ENCODE data around the gene WHRN. TPM values are rescaled to one million over a fixed set of nuclear protein-coding genes. Genes with fewer than 3 reads are reported as not detected.

WHRN gene
- total and polyA plus RNA-seq, 2 of the 8 experiments (the other 6 are each of a cell fraction or from before 2014, with no cell fraction given) = 4.4 to 7.7 TPM

GRCh38 chr9:114518120-114518519, 12.8 kb upstream of the WHRN start:
- Histone ChIP-seq H3K36me3 (ENCODE audit: control insufficient read depth in 2 of 4, insufficient read depth in 4 of 4, low read length in 3 of 4) (no peaks in the 10 kb centered on the region), H3K4me2 (ENCODE audit: insufficient read depth in 1 of 2, low read depth in 2 of 2, low read length in 2 of 2) (no peak overlapping the region), H2BK120ac (replicated peaks; ENCODE audit: low read depth, low read length) (no peak overlapping the region), H2AFZ (ENCODE audit: low read length) (no peak overlapping the region), H4K20me1 (replicated peaks in 1 of 2; ENCODE audit: control insufficient read depth in 1 of 2, insufficient read depth in 2 of 2, low read length in 2 of 2) (no peaks in the 10 kb centered on the region), H2BK20ac (ENCODE audit: low read length) (no peak overlapping the region), H2BK15ac (ENCODE audit: low read length) (no peak overlapping the region), H3K27me3 (replicated peaks in 1 of 4; ENCODE audit: control insufficient read depth in 3 of 4, extremely low read depth in 1 of 4, insufficient read depth in 3 of 4, low read length in 3 of 4) (peaks cover 0 to 2% (median 0%) of the 10 kb centered on the region in 4 experiments; a peak in 2 of 7 replicates), H4K5ac (ENCODE audit: insufficient read length, low read depth, low read length) (no peak overlapping the region), H3K56ac (replicated peaks; ENCODE audit: insufficient read length, low read depth, low read length) (no peak overlapping the region), H4K91ac (replicated peaks; ENCODE audit: insufficient read length, low read length) (no peak overlapping the region), H3K9me3 (ENCODE audit: insufficient read depth in 2 of 2, low read depth in 1 of 2, low read length in 1 of 2) (no peaks in the 10 kb centered on the region), H2BK5ac (ENCODE audit: low read depth, low read length) (no peak overlapping the region), H3K4ac (replicated peaks; ENCODE audit: insufficient read length, low read depth, low read length) (no peak overlapping the region), H3K9ac (replicated peaks in 1 of 4; ENCODE audit: extremely low read depth in 1 of 4, low read depth in 3 of 4, low read length in 3 of 4) (no peak overlapping the region), H4K8ac (ENCODE audit: extremely low read depth, insufficient read depth, low read length) (no peak overlapping the region), H3K4me3 (ENCODE audit: extremely low read depth in 1 of 4, insufficient read depth in 2 of 4, low read depth in 3 of 4, low read length in 4 of 4) (no peak overlapping the region), H3K23me2 (ENCODE audit: low read depth, low read length) (0 out of 2 replicates have a peak, but pooled peaks cover 2% of the 10 kb centered on the region), H3K79me1 (ENCODE audit: low read depth, low read length) (no peaks in the 10 kb centered on the region), H2AK5ac (ENCODE audit: low read depth, low read length) (no peak overlapping the region), H3K4me1 (replicated peaks in 1 of 4; ENCODE audit: control insufficient read depth in 3 of 4, insufficient read depth in 4 of 4, low read length in 3 of 4) (no peaks in the 10 kb centered on the region), H3K79me2 (ENCODE audit: control insufficient read depth in 1 of 2, insufficient read depth in 2 of 2, low read length in 2 of 2) (no peaks in the 10 kb centered on the region), H2BK12ac (ENCODE audit: low read depth, low read length) (no peak overlapping the region), H3K23ac (ENCODE audit: insufficient read length) (no peak overlapping the region), H3K18ac (ENCODE audit: extremely low read depth, low read length) (no peak overlapping the region), H3K14ac (ENCODE audit: insufficient read length) (no peak overlapping the region), H3K27ac (ENCODE audit: low read depth, low read length) (no peak overlapping the region)
- CTCF ChIA-PET (ENCODE audit: partially characterized antibody) = interaction anchor here (0.6 to 3.1 kb wide), 8 partner anchors 8 to 286 kb away, joined by 3 to 14 read pairs (median 6); no protein-coding TSS in a partner anchor
- POLR2A ChIA-PET (ENCODE audit: partially characterized antibody) = interaction anchor here (3.1 kb wide), 1 partner anchor 69 kb away, joined by 9 read pairs; the partner anchor contains the start of gene ATP6V1G1
- FAIRE-seq = no peak
- 94% methylated on average over 1 of the region's 1 CpG; no CpG with 5 or more reads in 1 of the 2 experiments for WGBS, 2 experiments (ENCODE audit: extremely low coverage in 1 of 2, insufficient coverage in 1 of 2, insufficient read length in 1 of 2, insufficient replicate concordance in 2 of 2, low coverage in 1 of 2, low lambda C conversion rate in 2 of 2, missing lambda C conversion rate in 1 of 2)
- no peak for TF ChIP-seq JUN (IDR thresholded peaks at IDR 0.05; ENCODE audit: low read depth, low read length)
- no peak for TF ChIP-seq RNF2 (IDR thresholded peaks at IDR 0.05; ENCODE audit: borderline replicate concordance, low read depth, low read length, missing control alignments, poor library complexity, severe bottlenecking)
- no peak for TF ChIP-seq CBX8 (IDR thresholded peaks at IDR 0.05; ENCODE audit: borderline replicate concordance, low read depth, low read length)
- no peak for TF ChIP-seq RAD21 (IDR thresholded peaks at IDR 0.05 in 1 of 2, conservative IDR thresholded peaks at IDR 0.05 in 1 of 2; ENCODE audit: low read depth in 2 of 2, low read length in 2 of 2)
- no peak for DNase-seq (ENCODE audit: low read depth in 1 of 2, low spot score in 2 of 2)

Data from H1 (cell line).